Hair follicular keratinocyte (primary cell): Measurements from ENCODE around the gene APPL2. TPM values are rescaled to one million over a fixed set of nuclear protein-coding genes. Genes with fewer than 3 reads are reported as not detected.

Experiments
- total RNA-seq: library from RNA; depleted of rRNA; stranded (reverse); fragments of >200 nt; gene quantifications from 2 replicates; pipeline ENCODE4 v1.2.3, GENCODE V29; 2015

APPL2 gene, protein sequence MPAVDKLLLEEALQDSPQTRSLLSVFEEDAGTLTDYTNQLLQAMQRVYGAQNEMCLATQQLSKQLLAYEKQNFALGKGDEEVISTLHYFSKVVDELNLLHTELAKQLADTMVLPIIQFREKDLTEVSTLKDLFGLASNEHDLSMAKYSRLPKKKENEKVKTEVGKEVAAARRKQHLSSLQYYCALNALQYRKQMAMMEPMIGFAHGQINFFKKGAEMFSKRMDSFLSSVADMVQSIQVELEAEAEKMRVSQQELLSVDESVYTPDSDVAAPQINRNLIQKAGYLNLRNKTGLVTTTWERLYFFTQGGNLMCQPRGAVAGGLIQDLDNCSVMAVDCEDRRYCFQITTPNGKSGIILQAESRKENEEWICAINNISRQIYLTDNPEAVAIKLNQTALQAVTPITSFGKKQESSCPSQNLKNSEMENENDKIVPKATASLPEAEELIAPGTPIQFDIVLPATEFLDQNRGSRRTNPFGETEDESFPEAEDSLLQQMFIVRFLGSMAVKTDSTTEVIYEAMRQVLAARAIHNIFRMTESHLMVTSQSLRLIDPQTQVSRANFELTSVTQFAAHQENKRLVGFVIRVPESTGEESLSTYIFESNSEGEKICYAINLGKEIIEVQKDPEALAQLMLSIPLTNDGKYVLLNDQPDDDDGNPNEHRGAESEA
- total RNA-seq = 22.6 and 45.5 TPM in 2 replicates

DNA sequence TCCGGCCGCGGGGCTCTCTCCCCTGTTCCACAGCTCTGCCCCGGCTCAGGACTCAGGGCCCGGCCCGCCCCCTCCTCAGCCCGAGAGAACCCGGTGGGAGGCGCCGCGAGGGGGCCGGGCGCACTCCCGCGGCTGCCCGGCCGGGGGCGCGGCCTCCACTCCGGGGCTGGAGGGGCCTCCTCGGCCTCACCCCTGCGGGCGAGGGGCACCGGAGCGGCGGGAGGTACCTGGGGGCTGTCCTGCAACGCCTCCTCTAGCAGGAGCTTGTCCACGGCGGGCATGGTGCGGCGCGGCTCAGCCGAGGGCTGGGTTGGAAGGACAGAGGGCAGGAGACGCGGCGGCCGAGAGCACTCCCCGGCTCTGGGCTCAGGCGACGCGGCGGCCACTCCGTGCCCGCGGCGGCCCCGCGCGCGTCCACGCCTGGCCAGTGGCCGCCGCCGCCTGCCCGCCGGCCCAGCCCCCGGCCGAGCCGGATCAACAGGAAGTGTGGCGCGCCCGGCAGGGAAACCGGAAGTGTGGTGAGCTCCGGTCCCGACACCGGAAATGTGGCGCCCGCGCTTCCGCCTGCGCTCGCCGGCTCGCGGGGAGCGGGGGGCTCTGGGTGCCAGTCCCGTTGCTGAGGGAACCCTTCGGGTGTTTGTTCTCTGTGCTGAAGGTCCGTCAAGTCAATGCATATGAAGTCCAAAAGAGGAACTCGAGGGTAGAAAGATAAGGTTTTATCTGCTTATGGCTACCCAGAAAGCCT is at the start of gene APPL2:
Gene APPL2 (minus strand): TSS at position 443 of the 745 bp plus-strand sequence. CDS start 162 bp downstream, at position 281.

Other genes with a start within 250 kb of the APPL2 start
- gene NOPCHAP1, start 249.9 kb downstream of the APPL2 start, total RNA-seq = 12.3 and 14.5 TPM in 2 replicates
- 8.0 and 22.4 TPM in 2 replicates for gene ALDH1L2, start 151.7 kb downstream of the APPL2 start, total RNA-seq
- gene WASHC4, start 128.4 kb downstream of the APPL2 start, total RNA-seq = 19.0 and 25.5 TPM in 2 replicates
- gene C12orf75, start 94.5 kb upstream of the APPL2 start, total RNA-seq = 121 and 164 TPM in 2 replicates